OCI-LY1 (cell line): ENCODE measurements around the gene HOXD9.

Experiments
- H2AFZ ChIP-seq: fragments of 200-600 bp; sonication (generic), shearing (Covaris generic); 2 replicates; pipeline ENCODE4 v1.6.0; 2014; ENCODE audit warnings: antibody characterized with exemption, mild to moderate bottlenecking, low read length
- H3F3A ChIP-seq: fragments of 200-600 bp; sonication (generic), shearing (Covaris generic); 2 replicates; pipeline ENCODE4 v1.6.0; 2014; ENCODE audit warnings: mild to moderate bottlenecking, antibody characterized with exemption, low read length, moderate library complexity; ENCODE audit not compliant: insufficient read depth
- H3K27ac ChIP-seq: fragments of 200-600 bp; sonication (generic); 2 replicates; pipeline ENCODE4 v1.5.1; 2014; ENCODE audit warnings: low read length, mixed run types, mild to moderate bottlenecking, low read depth; ENCODE audit not compliant: poor library complexity, severe bottlenecking
- H3K27me3 ChIP-seq: fragments of 200-600 bp; sonication (generic); 2 replicates; pipeline ENCODE4 v1.6.0; 2014; ENCODE audit warnings: antibody characterized with exemption, mild to moderate bottlenecking, low read length, moderate library complexity; ENCODE audit not compliant: insufficient read depth
- H3K36me3 ChIP-seq: fragments of 200-600 bp; sonication (generic); 2 replicates; pipeline ENCODE4 v1.6.1; 2014; ENCODE audit warnings: mild to moderate bottlenecking, antibody characterized with exemption, low read length, moderate library complexity, mixed read lengths; ENCODE audit not compliant: insufficient read depth
- H3K4me1 ChIP-seq: fragments of 200-600 bp; sonication (generic); 2 replicates; pipeline ENCODE4 v1.5.1; 2014; ENCODE audit warnings: mild to moderate bottlenecking, low read length, moderate library complexity; ENCODE audit not compliant: insufficient read depth, severe bottlenecking
- H3K4me2 ChIP-seq: fragments of 200-600 bp; sonication (generic), shearing (Covaris generic); 2 replicates; pipeline ENCODE4 v1.6.1; 2014; ENCODE audit warnings: low read length
- H3K4me3 ChIP-seq: fragments of 200-600 bp; sonication (generic); 2 replicates; pipeline ENCODE4 v1.5.1; 2014; ENCODE audit warnings: low read length, low read depth, mild to moderate bottlenecking, mixed read lengths; ENCODE audit not compliant: poor library complexity, severe bottlenecking
- H3K79me2 ChIP-seq: fragments of 200-600 bp; shearing (Covaris generic); 2 replicates; pipeline ENCODE4 v1.6.1; 2016; ENCODE audit warnings: mixed run types, low read length, mixed read lengths; ENCODE audit not compliant: insufficient read depth
- H3K9ac ChIP-seq: fragments of 200-600 bp; sonication (generic), shearing (Covaris generic); 2 replicates; pipeline ENCODE4 v1.6.1; 2014; ENCODE audit warnings: mild to moderate bottlenecking, low read length, mixed read lengths
- H3K9me2 ChIP-seq: fragments of 200-600 bp; sonication (generic), shearing (Covaris generic); 2 replicates; pipeline ENCODE4 v1.6.1; 2014; ENCODE audit warnings: low read depth, mild to moderate bottlenecking, low read length, mixed read lengths
- H3K9me3 ChIP-seq: fragments of 200-600 bp; shearing (Covaris generic); 2 replicates; pipeline ENCODE4 v1.6.1; 2014; ENCODE audit warnings: low read length, mixed read lengths
- H4K20me1 ChIP-seq: fragments of 200-600 bp; sonication (generic), shearing (Covaris generic); 2 replicates; pipeline ENCODE4 v1.6.0; 2016; ENCODE audit warnings: mild to moderate bottlenecking, low read length; ENCODE audit not compliant: insufficient read depth
- EZH2 ChIP-seq: fragments of 200-600 bp; sonication (generic), shearing (Covaris generic); IDR thresholded peaks from 2 replicates; pipeline ENCODE4 v1.8.0; 2017; ENCODE audit warnings: borderline replicate concordance, mixed run types, mild to moderate bottlenecking, antibody characterized with exemption, low read length, moderate library complexity, mixed read lengths
- TF ChIP-seq, protein P1 (sequence below): fragments of 200-600 bp; sonication (generic), shearing (Covaris generic); IDR thresholded peaks from 2 replicates; pipeline ENCODE4 v1.5.1; 2017; ENCODE audit warnings: mild to moderate bottlenecking, antibody characterized with exemption, low read length, moderate library complexity, mixed read lengths

Gene HOXD9

GRCh38 chr2:176164201-176164600, 41.7 kb downstream of the HOXD9 start:
- no peak overlapping the region for H2AFZ ChIP-seq
- no peak for TF ChIP-seq EZH2
- TF ChIP-seq, protein P1, sequence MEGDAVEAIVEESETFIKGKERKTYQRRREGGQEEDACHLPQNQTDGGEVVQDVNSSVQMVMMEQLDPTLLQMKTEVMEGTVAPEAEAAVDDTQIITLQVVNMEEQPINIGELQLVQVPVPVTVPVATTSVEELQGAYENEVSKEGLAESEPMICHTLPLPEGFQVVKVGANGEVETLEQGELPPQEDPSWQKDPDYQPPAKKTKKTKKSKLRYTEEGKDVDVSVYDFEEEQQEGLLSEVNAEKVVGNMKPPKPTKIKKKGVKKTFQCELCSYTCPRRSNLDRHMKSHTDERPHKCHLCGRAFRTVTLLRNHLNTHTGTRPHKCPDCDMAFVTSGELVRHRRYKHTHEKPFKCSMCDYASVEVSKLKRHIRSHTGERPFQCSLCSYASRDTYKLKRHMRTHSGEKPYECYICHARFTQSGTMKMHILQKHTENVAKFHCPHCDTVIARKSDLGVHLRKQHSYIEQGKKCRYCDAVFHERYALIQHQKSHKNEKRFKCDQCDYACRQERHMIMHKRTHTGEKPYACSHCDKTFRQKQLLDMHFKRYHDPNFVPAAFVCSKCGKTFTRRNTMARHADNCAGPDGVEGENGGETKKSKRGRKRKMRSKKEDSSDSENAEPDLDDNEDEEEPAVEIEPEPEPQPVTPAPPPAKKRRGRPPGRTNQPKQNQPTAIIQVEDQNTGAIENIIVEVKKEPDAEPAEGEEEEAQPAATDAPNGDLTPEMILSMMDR, result no peak
- H3K4me3 ChIP-seq, result no peak overlapping the region
- peaks cover 5% of the 10 kb centered on the region; the same call in 1 of the 2 replicates for H3K27me3 ChIP-seq
- H3K27ac ChIP-seq, result no peak overlapping the region
- H3K9me2 ChIP-seq, result no peaks in the 10 kb centered on the region
- H3K4me1 ChIP-seq, result no peaks in the 10 kb centered on the region
- no peaks in the 10 kb centered on the region for H3F3A ChIP-seq
- no peak overlapping the region for H3K9ac ChIP-seq
- no peak overlapping the region for H3K4me2 ChIP-seq
- no peaks in the 10 kb centered on the region for H3K9me3 ChIP-seq
- no peaks in the 10 kb centered on the region for H3K79me2 ChIP-seq
- H4K20me1 ChIP-seq, result no peaks in the 10 kb centered on the region
- no peaks in the 10 kb centered on the region for H3K36me3 ChIP-seq

- Histone ChIP-seq H3K4me3 (no peak overlapping the region), H3F3A (no peaks in the 10 kb centered on the region), H3K9ac (no peak overlapping the region), H3K27ac (no peak overlapping the region), H3K4me1 (no peaks in the 10 kb centered on the region), H3K9me2 (no peaks in the 10 kb centered on the region), H4K20me1 (no peaks in the 10 kb centered on the region), H3K36me3 (no peaks in the 10 kb centered on the region), H3K9me3 (no peaks in the 10 kb centered on the region), H3K79me2 (no peaks in the 10 kb centered on the region), H2AFZ (no peak overlapping the region), H3K27me3 (peaks cover 5% of the 10 kb centered on the region; the same call in 1 of the 2 replicates), H3K4me2 (no peak overlapping the region)
- TF ChIP-seq, protein P1, result no peak
- no peak for TF ChIP-seq EZH2
Observed at GRCh38 chr2:176164611-176165369, 42.3 kb downstream of the HOXD9 start.

DNA sequence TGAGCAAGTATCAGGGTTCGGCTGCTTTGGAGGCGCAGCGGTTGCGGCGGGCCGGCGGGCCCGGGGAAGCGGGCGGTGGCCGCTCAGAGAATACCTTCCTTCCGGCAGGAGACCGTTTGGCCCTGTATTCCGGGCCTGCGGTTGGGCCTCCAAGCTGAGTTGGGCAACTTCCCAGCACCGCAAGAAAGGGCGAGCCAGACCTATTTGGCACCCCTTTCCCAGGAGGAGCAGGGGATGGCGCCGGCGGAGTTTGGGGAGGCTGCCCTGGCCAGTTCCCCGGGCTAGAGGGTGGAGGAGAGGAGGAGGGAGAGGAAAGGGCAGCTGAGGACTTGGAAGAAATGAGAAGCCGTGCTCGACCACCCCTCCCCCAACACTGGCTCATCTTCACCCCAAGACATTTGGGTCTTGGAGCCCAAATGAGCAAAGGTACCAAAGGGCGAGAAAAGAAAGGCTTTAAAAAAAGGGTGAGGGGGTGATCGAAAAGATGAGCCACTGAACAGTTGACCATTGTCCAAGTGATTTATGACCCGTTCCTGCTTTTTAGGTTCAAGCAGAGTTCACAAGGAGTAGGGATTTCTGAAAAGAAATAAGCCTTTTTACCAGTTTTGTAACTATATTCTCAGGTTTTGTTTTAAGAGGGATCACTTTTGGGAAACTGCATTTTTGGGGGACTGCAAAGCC, 43.0 kb downstream of the HOXD9 start:
- Histone ChIP-seq H3K27ac (no peak overlapping the region), H3K9ac (no peak overlapping the region), H3K4me1 (no peaks in the 10 kb centered on the region), H3K4me2 (no peak overlapping the region), H4K20me1 (no peaks in the 10 kb centered on the region), H2AFZ (no peak overlapping the region), H3K9me2 (no peaks in the 10 kb centered on the region), H3K4me3 (no peak overlapping the region), H3K79me2 (no peaks in the 10 kb centered on the region), H3K27me3 (peaks cover 5% of the 10 kb centered on the region; the same call in 1 of the 2 replicates), H3K9me3 (no peaks in the 10 kb centered on the region), H3F3A (no peaks in the 10 kb centered on the region), H3K36me3 (no peaks in the 10 kb centered on the region)
- TF ChIP-seq, protein P1, result no peak
- no peak for TF ChIP-seq EZH2
